Measurements from ENCODE around the gene IGIP.

DNA sequence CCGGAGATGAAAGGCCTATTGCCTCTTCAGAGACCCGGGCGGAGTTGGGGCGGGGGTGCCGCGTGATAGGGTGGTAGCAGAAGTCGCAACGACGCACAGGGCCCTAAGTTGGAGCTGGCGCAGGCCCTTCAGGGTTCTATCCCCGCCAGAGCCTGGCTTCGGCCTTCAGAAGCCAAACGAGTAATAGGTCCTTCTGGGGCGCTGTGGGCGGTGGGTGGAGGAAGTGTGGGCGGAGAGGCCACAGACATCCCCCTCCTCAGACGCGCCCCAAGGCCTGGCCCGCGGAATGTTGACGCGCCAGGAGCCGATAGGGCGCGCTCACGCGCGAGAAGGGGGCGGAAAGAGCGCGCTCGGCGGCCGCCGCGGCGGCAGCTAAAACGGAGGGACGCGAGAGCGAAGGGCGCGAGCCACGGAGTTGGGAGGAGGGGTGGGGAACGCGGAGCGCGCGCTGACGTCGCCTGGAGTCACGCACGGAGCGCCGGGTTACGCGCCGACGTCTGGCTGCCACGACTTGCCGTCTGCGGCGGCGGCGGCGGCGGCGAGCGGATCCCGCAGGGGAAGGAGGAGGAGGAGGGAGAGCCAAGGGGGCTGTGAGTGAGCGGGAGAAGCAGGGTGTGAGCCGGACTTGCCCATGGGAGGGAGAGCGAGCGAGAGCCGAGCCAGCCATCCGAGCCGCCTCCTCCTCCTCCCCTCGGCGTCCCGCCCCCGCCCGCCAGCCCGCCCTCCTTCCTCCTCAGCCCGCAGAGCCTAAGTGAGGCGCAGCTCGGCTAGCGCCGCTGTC is 18.2 kb upstream of the IGIP start:
- TF ChIP-seq, protein P1, sequence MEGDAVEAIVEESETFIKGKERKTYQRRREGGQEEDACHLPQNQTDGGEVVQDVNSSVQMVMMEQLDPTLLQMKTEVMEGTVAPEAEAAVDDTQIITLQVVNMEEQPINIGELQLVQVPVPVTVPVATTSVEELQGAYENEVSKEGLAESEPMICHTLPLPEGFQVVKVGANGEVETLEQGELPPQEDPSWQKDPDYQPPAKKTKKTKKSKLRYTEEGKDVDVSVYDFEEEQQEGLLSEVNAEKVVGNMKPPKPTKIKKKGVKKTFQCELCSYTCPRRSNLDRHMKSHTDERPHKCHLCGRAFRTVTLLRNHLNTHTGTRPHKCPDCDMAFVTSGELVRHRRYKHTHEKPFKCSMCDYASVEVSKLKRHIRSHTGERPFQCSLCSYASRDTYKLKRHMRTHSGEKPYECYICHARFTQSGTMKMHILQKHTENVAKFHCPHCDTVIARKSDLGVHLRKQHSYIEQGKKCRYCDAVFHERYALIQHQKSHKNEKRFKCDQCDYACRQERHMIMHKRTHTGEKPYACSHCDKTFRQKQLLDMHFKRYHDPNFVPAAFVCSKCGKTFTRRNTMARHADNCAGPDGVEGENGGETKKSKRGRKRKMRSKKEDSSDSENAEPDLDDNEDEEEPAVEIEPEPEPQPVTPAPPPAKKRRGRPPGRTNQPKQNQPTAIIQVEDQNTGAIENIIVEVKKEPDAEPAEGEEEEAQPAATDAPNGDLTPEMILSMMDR (IDR thresholded peaks at IDR 0.05; ENCODE audit: insufficient read depth, low read length) = no peak
- TF ChIP-seq POLR2AphosphoS5 (IDR thresholded peaks at IDR 0.05; ENCODE audit: low read depth) = peak; percentile 49
